SK-N-SH treated with all-trans-retinoic acid at 6 μM for 48 hours (cell line): ENCODE data around the gene PIK3R4.

Experiments
- ARNTL ChIP-seq: fragments of 450-650 bp; formaldehyde crosslinking; IDR thresholded peaks from 2 replicates; pipeline ENCODE4 v1.5.0; 2020; ENCODE audit warnings: low read depth, mild to moderate bottlenecking, moderate library complexity, borderline replicate concordance
- BACH2 ChIP-seq: fragments of 250-450 bp; sonication (Bioruptor Pico); IDR thresholded peaks from 2 replicates; pipeline ENCODE4 v1.9.0; 2021; ENCODE audit warnings: mild to moderate bottlenecking, borderline replicate concordance
- GLIS3 ChIP-seq: fragments of 250-450 bp; sonication (Bioruptor Pico); IDR thresholded peaks from 2 replicates; pipeline ENCODE4 v1.5.0; 2020; ENCODE audit warnings: mild to moderate bottlenecking, moderate library complexity
- RARB ChIP-seq: fragments of 250-450 bp; sonication (Bioruptor Pico); IDR thresholded peaks from 2 replicates; pipeline ENCODE4 v1.8.0; 2021; ENCODE audit warnings: mild to moderate bottlenecking, moderate library complexity
- ZNF565 ChIP-seq: fragments of 450-650 bp; formaldehyde crosslinking; conservative IDR thresholded peaks from 2 replicates; pipeline ENCODE4 v1.5.0; 2020; ENCODE audit warnings: low read depth, mild to moderate bottlenecking, moderate library complexity
- ZNF70 ChIP-seq: fragments of 450-650 bp; formaldehyde crosslinking; IDR thresholded peaks from 2 replicates; pipeline ENCODE4 v1.5.0; 2020; ENCODE audit warnings: mild to moderate bottlenecking, moderate library complexity

DNA sequence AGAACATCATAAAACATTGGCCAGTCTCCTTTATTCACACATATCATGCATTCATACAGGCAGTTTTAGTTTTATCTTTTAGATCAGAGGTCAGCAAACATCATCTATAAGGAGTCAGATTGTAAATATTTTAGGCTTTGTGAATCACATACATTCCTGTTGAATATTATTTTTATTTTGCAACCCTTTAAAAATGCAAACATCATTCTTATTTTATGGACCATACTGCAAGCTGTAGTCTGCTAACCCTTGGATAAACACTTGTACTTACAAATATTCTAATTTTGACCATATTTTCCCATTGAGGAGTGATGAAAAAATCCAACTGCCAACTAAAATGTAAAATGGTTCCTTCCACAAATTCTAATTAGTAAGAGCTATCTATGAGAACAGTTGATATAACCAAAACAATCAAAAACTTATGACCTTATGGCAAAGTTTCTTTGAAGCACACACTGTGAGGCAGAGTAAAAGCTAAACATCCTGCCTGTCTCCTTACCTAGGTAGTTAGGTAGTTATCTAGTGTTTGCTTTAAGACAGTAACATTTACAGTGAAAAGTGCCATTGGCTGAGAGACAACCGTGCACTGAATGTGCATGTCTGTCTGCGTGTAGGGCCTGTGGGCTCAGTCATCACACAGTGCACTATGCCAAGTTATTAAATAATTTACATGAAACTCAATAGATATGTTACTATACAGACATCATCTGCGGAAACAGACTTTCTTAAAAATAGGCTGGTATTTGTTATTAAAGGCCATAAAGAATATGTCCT, 57.7 kb downstream of the PIK3R4 start:
- TF ChIP-seq ZNF70 (CRISPR knock-in tag) (no peak), RARB (CRISPR knock-in tag) (no peak), BACH2 (CRISPR knock-in tag) (no peak), ARNTL (CRISPR knock-in tag) (no peak), GLIS3 (no peak), ZNF565 (CRISPR knock-in tag) (no peak)
